Astrocyte (in vitro differentiated cells and primary cell): ENCODE data around the gene ABI2.

ENCODE experiments used
- CTCF ChIP-seq: IDR thresholded peaks from 2 replicates; pipeline ENCODE4 v1.5.1; 2011; ENCODE audit warnings: low read depth, mild to moderate bottlenecking, inconsistent platforms, low read length, moderate library complexity; ENCODE audit not compliant: insufficient read depth
- EZH2 ChIP-seq: IDR thresholded peaks from 2 replicates; pipeline ENCODE4 v1.6.1; 2012; ENCODE audit warnings: mild to moderate bottlenecking, low read length, inconsistent platforms; ENCODE audit not compliant: insufficient read depth

GRCh38 chr2:203327901-203328759 is at the start of gene ABI2:
- TF ChIP-seq EZH2 (no peak), CTCF (no peak)
